H1 (cell line): ENCODE data around the gene RARRES2. TPM values are rescaled to one million over a fixed set of nuclear protein-coding genes. Genes with fewer than 3 reads are reported as not detected.

ENCODE experiments used
- BACH1 ChIP-seq: IDR thresholded peaks from 2 replicates; pipeline ENCODE4 v1.6.1; 2012; ENCODE audit warnings: low read length, improper control_type of control experiment
- BRCA1 ChIP-seq: IDR thresholded peaks from 2 replicates; pipeline ENCODE4 v1.6.1; 2012; ENCODE audit warnings: low read depth, low read length, improper control_type of control experiment
- CHD7 ChIP-seq: fragments of 300-600 bp; sonication (generic); IDR thresholded peaks from 2 replicates; pipeline ENCODE4 v1.7.1; 2012; ENCODE audit warnings: low read length, moderate library complexity, mild to moderate bottlenecking, inconsistent platforms; ENCODE audit not compliant: insufficient replicate concordance
- GTF2F1 ChIP-seq: IDR thresholded peaks from 2 replicates; pipeline ENCODE4 v1.6.1; 2012; ENCODE audit warnings: low read depth, low read length, improper control_type of control experiment, borderline replicate concordance
- HDAC6 ChIP-seq: IDR thresholded peaks from one replicate; pipeline ENCODE4 v1.7.1; 2012; ENCODE audit warnings: low read depth, mild to moderate bottlenecking, inconsistent platforms, low read length, moderate library complexity
- JUN ChIP-seq: IDR thresholded peaks from 2 replicates; pipeline ENCODE4 v1.6.1; 2011; ENCODE audit warnings: low read depth, mild to moderate bottlenecking, improper control_type of control experiment, low read length
- KDM1A ChIP-seq: fragments of 200-600, 300-600 bp; sonication (generic); IDR thresholded peaks from 2 replicates; pipeline ENCODE4 v1.7.1; 2016; ENCODE audit warnings: mild to moderate bottlenecking, low read length, borderline replicate concordance
- NANOG ChIP-seq: IDR thresholded peaks from 2 replicates; pipeline ENCODE4 v1.6.1; 2011; ENCODE audit warnings: low read length, low read depth, mild to moderate bottlenecking, inconsistent platforms; ENCODE audit not compliant: insufficient read depth, poor library complexity, severe bottlenecking
- RBBP5 ChIP-seq: IDR thresholded peaks from 2 replicates; pipeline ENCODE4 v1.7.1; 2012; ENCODE audit warnings: low read depth, mild to moderate bottlenecking, inconsistent platforms, low read length, moderate library complexity, borderline replicate concordance
- SAP30 ChIP-seq: fragments of 300-600 bp; sonication (generic); IDR thresholded peaks from 2 replicates; pipeline ENCODE4 v1.7.1; 2012; ENCODE audit warnings: low read length, moderate library complexity, mild to moderate bottlenecking, inconsistent platforms; ENCODE audit not compliant: insufficient read depth, insufficient replicate concordance
- SP4 ChIP-seq: IDR thresholded peaks from 2 replicates; pipeline ENCODE4 v1.6.1; 2012; ENCODE audit warnings: low read length, inconsistent platforms
- TAF1 ChIP-seq: IDR thresholded peaks from 2 replicates; pipeline ENCODE4 v1.6.1; 2011; ENCODE audit warnings: mild to moderate bottlenecking, low read depth, low read length
- polyA plus RNA-seq, 7 experiments: library from polyadenylated mRNA; depleted of rRNA in 3 of 7; stranded (reverse) in 5 of 7; unstranded in 2 of 7; fragments of >200 nt in 5 of 7; fragments of 200-250 nt in 2 of 7; gene quantifications; 1 replicate in 5 of 7; 2 replicates in 1 of 7; 4 replicates in 1 of 7; pipeline versions ENCODE4 v1.2.1 to v1.2.3, GENCODE V29; 2011 to 2013; ENCODE audit warnings: missing spikeins in 2 of 7, mixed read lengths in 2 of 7
- total RNA-seq: library from RNA; stranded (reverse); fragmentation: NEBNext Ultra II Directional; extraction: Animal tissue kit (Norgen Biotek cat#: 25700); gene quantifications from 2 replicates; pipeline ENCODE4 v1.2.1, GENCODE V29; 2021

Gene RARRES2
- total and polyA plus RNA-seq, 2 of the 8 experiments (the other 6 are each of a cell fraction or from before 2014, with no cell fraction given): 254 to 441 TPM

- TF ChIP-seq CHD7: no peak
- no peak for TF ChIP-seq SP4
- TF ChIP-seq JUN: no peak
- TF ChIP-seq GTF2F1: no peak
- TF ChIP-seq HDAC6: no peak
- TF ChIP-seq NANOG: no peak
- TF ChIP-seq SAP30: no peak
- TF ChIP-seq BRCA1: no peak
- no peak for TF ChIP-seq BACH1
- TF ChIP-seq KDM1A: no peak
- no peak for TF ChIP-seq RBBP5
- TF ChIP-seq TAF1: no peak
- TF ChIP-seq, all 59 proteins: peak for 0
Measured at GRCh38 chr7:150334108-150334507, 7.3 kb downstream of the RARRES2 start (continued).
